AG04449 (cell line): Measurements from ENCODE around the gene MYO1A.
A peak's percentile ranks its signal among the peaks of the same experiment; 100 is the strongest.

Experiments used
- CTCF ChIA-PET: fragments of 350-600 bp; formaldehyde crosslinking; extraction: SDS; loops from one replicate; lab custom pipeline; 2021; ENCODE audit warnings: antibody characterized with exemption; lab: Yijun Ruan, JAX
- POLR2A ChIA-PET: fragments of 400-600, 350-600 bp; formaldehyde crosslinking; extraction: SDS; loops from one replicate; lab custom pipeline; 2020; ENCODE audit warnings: antibody characterized with exemption, inconsistent platforms; lab: Yijun Ruan, JAX
- DNase-seq: peaks from one replicate; pipeline ENCODE4 v3.0.0-alpha.2; 2010; ENCODE audit warnings: low read depth, low spot score
- H3K4me3 ChIP-seq: 2 replicates; pipeline ENCODE4 v1.5.1; 2011; ENCODE audit warnings: low read depth, mild to moderate bottlenecking, control low read depth, low read length
- CTCF ChIP-seq: IDR thresholded peaks from one replicate; pipeline ENCODE4 v1.5.1; 2011; ENCODE audit warnings: mild to moderate bottlenecking, moderate library complexity, low read length, control low read depth, inconsistent platforms; ENCODE audit not compliant: insufficient read depth; ENCODE audit errors: missing control alignments

The MYO1A gene

GRCh38 chr12:57092529-57092862, 42.6 kb upstream of the MYO1A start:
- no peak for TF ChIP-seq CTCF
- H3K4me3 ChIP-seq = no peak overlapping the region
- POLR2A ChIA-PET = interaction anchor here (0.6 to 2.2 kb wide), 7 partner anchors 8 to 105 kb away, joined by 3 to 12 read pairs (median 3); no protein-coding TSS in a partner anchor
- no peak for DNase-seq
- CTCF ChIA-PET = interaction anchor here (1.1 to 16.5 kb wide), 13 partner anchors 14 to 145 kb away, joined by 3 to 218 read pairs (median 7); partner anchors contain the start of genes NEMP1 and STAT6

DNA sequence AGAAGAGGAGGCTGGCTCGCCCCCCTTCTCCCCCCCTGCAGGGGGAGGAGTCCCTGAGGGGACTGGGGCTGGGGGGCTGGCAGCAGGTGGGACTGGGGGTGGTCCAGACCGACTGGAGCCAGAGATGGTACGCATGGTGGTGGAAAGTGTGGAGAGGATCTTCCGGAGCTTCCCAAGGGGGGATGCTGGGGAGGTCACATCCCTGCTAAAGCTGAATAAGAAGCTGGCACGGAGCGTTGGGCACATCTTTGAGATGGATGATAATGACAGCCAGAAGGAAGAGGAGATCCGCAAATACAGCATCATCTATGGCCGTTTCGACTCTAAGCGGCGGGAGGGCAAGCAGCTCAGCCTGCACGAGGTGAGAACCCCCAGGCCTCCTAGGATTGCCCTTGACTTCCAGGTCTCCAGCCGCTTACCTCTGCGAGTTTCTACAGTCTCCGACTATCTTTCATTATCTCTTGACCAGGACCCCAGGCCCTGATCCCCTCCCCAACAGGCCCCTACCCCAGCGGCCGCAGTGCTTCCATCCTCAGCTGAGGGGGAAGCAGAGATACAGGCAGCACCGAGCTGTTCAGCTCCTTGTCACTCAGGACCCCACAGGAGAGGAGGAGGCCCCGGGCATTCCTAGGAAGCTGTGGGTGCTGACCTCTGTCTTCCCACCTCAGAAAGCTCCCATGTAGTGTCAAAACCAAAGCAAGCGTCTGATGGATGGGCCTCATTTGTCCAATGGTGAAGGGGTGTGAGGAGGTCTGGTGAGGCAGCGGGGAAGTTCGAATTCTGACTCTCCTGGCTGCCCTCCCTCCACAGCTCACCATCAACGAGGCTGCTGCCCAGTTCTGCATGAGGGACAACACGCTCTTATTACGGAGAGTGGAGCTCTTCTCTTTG, 42.0 kb upstream of the MYO1A start:
- peak overlapping the region; percentile 91 for H3K4me3 ChIP-seq
- POLR2A ChIA-PET = interaction anchor here (0.6 to 2.2 kb wide), 8 partner anchors 8 to 151 kb away, joined by 3 to 12 read pairs (median 3); no protein-coding TSS in a partner anchor
- CTCF ChIA-PET = interaction anchor here (0.7 to 16.5 kb wide), 17 partner anchors 13 to 146 kb away, joined by 3 to 218 read pairs (median 7); partner anchors contain the start of genes LRP1, NEMP1 and STAT6
- no peak for DNase-seq
- TF ChIP-seq CTCF = no peak

DNA sequence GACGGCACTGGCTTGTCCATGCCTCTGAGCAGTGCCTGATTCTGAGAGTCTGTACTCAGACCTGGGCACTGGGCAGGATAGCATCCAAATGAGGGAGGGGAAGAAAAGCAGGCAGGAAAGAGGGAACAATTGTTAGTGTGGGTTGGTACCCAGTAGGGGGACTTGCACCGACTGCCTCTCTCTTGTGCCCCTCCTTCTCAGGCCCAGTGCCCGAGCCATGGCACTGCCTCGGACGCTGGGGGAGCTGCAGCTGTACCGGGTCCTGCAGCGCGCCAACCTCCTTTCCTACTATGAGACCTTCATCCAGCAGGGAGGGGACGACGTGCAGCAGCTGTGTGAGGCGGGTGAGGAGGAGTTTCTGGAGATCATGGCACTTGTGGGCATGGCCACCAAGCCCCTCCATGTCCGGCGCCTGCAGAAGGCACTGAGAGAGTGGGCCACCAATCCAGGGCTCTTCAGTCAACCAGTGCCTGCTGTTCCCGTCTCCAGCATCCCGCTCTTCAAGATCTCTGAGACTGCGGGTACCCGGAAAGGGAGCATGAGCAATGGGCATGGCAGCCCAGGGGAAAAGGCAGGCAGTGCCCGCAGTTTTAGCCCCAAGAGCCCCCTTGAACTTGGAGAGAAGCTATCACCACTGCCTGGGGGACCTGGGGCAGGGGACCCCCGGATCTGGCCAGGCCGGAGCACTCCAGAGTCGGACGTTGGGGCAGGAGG, 41.2 kb upstream of the MYO1A start:
- POLR2A ChIA-PET = interaction anchor here (0.7 to 5.0 kb wide), 5 partner anchors 9 to 151 kb away, joined by 3 to 81 read pairs (median 10); partner anchors contain the start of genes LRP1 and STAT6
- H3K4me3 ChIP-seq = peak overlapping the region; percentile 91
- CTCF ChIA-PET = interaction anchor here (0.8 to 16.5 kb wide), 15 partner anchors 7 to 153 kb away, joined by 3 to 218 read pairs (median 7); partner anchors contain the start of genes NEMP1 and STAT6
- DNase-seq = no peak
- no peak for TF ChIP-seq CTCF

- TF ChIP-seq CTCF = no peak
- ChIA-PET POLR2A (interaction anchor here (0.8 to 5.0 kb wide), 5 partner anchors 7 to 37 kb away, joined by 4 to 81 read pairs (median 10); partner anchors contain the start of genes LRP1 and STAT6), CTCF (interaction anchor here (0.8 to 16.5 kb wide), 10 partner anchors 8 to 153 kb away, joined by 3 to 218 read pairs (median 6); partner anchors contain the start of genes NEMP1 and STAT6)
- no peak for DNase-seq
- H3K4me3 ChIP-seq = peak overlapping the region; percentile 91
Observed at GRCh38 chr12:57090490-57090889, 40.6 kb upstream of the MYO1A start.

GRCh38 chr12:57089271-57090245, 39.6 kb upstream of the MYO1A start:
- TF ChIP-seq CTCF = no peak
- POLR2A ChIA-PET = interaction anchor here (0.8 to 5.0 kb wide), 8 partner anchors 8 to 38 kb away, joined by 3 to 81 read pairs (median 4); partner anchors contain the start of genes LRP1, NEMP1 and STAT6
- CTCF ChIA-PET = interaction anchor here (0.8 to 16.5 kb wide), 10 partner anchors 16 to 154 kb away, joined by 3 to 218 read pairs (median 4); partner anchors contain the start of gene STAT6
- DNase-seq = no peak
- peak overlapping the region; percentile 91 for H3K4me3 ChIP-seq
